Erythroblast (primary cell): ENCODE measurements around the gene RBPJ.

Source experiments
- DNase-seq, 2 experiments: peaks; one replicate each; lab custom pipeline; 2025; lab: John Stamatoyannopoulos, UW
- GATA1 ChIP-seq: IDR thresholded peaks from 2 replicates; pipeline ENCODE4 v1.6.1; 2011; ENCODE audit warnings: low read depth, mild to moderate bottlenecking, control low read depth, low read length, moderate library complexity
- POLR2A ChIP-seq: IDR thresholded peaks from 2 replicates; pipeline ENCODE4 v1.6.1; 2011; ENCODE audit warnings: mild to moderate bottlenecking, low read length

The RBPJ gene

GRCh38 chr4:26466578-26467270, 145.9 kb downstream of the RBPJ start:
- DNase-seq = no peak
- TF ChIP-seq POLR2A (no peak), GATA1 (no peak)

GRCh38 chr4:26467724-26468123, 146.9 kb downstream of the RBPJ start:
- DNase-seq = no peak
- TF ChIP-seq GATA1 = no peak
- TF ChIP-seq POLR2A = no peak

GRCh38 chr4:26468283-26468949, 147.6 kb downstream of the RBPJ start:
- no peak for DNase-seq

GRCh38 chr4:26468977-26469376, 148.2 kb downstream of the RBPJ start:
- TF ChIP-seq GATA1 (no peak), POLR2A (no peak)
- no peak for DNase-seq

More at GRCh38 chr4:26468283-26468949, 147.6 kb downstream of the RBPJ start:
- no peak for TF ChIP-seq GATA1
- TF ChIP-seq POLR2A = no peak

- no peak for DNase-seq
- TF ChIP-seq POLR2A = no peak
- no peak for TF ChIP-seq GATA1
These were observed 151.1 kb downstream of the RBPJ start for GRCh38 chr4:26471890-26472289.

- DNase-seq = no peak
- TF ChIP-seq GATA1 (no peak), POLR2A (no peak)
These were observed 153.1 kb downstream of the RBPJ start for GRCh38 chr4:26473893-26474292.

- no peak for TF ChIP-seq POLR2A
- no peak for TF ChIP-seq GATA1
- no peak for DNase-seq
These were observed 153.7 kb downstream of the RBPJ start for GRCh38 chr4:26474551-26474950.

GRCh38 chr4:26475716-26476115, 154.9 kb downstream of the RBPJ start:
- TF ChIP-seq POLR2A = no peak
- TF ChIP-seq GATA1 = no peak

GRCh38 chr4:26476545-26476944, 155.7 kb downstream of the RBPJ start:
- no peak for TF ChIP-seq GATA1
- TF ChIP-seq POLR2A = no peak
- no peak for DNase-seq

More at GRCh38 chr4:26475716-26476115, 154.9 kb downstream of the RBPJ start:
- no peak for DNase-seq

GRCh38 chr4:26478330-26478729, 157.5 kb downstream of the RBPJ start:
- TF ChIP-seq POLR2A (no peak), GATA1 (no peak)
- DNase-seq = no peak

- no peak for TF ChIP-seq POLR2A
- no peak for TF ChIP-seq GATA1
- no peak for DNase-seq
These were observed 162.0 kb downstream of the RBPJ start for GRCh38 chr4:26482508-26483462.

GRCh38 chr4:26484032-26484515, 163.3 kb downstream of the RBPJ start:
- DNase-seq = no peak
- TF ChIP-seq POLR2A (no peak), GATA1 (no peak)

GRCh38 chr4:26484516-26484915, 163.7 kb downstream of the RBPJ start:
- no peak for TF ChIP-seq POLR2A
- no peak for TF ChIP-seq GATA1
- DNase-seq = no peak
